ENCODE data around the gene GALNT10.

DNA sequence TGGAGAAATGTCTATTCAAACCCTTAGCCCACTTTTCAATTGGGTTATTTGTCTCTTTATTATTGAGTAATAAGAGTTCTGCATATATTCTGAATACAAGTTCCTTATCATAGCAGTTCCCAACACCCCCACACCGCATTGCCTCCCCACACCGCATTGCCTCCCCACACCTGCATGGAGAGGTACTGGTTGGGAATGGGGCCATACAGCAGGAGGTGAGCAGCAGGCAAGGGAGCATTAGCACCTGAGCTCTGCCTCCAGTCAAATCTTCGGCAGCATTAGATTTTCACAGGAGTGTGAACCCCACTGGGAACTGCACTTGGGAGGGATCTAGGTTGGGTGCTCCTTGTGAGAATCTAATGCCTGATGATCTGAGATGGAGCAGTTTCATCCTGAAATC is 244.7 kb downstream of the GALNT10 start:
- TF ChIP-seq, protein P1, sequence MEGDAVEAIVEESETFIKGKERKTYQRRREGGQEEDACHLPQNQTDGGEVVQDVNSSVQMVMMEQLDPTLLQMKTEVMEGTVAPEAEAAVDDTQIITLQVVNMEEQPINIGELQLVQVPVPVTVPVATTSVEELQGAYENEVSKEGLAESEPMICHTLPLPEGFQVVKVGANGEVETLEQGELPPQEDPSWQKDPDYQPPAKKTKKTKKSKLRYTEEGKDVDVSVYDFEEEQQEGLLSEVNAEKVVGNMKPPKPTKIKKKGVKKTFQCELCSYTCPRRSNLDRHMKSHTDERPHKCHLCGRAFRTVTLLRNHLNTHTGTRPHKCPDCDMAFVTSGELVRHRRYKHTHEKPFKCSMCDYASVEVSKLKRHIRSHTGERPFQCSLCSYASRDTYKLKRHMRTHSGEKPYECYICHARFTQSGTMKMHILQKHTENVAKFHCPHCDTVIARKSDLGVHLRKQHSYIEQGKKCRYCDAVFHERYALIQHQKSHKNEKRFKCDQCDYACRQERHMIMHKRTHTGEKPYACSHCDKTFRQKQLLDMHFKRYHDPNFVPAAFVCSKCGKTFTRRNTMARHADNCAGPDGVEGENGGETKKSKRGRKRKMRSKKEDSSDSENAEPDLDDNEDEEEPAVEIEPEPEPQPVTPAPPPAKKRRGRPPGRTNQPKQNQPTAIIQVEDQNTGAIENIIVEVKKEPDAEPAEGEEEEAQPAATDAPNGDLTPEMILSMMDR (IDR thresholded peaks at IDR 0.05; ENCODE audit: insufficient read depth, low read depth, low read length): no peak
- no peak for TF ChIP-seq EZH2 (IDR thresholded peaks at IDR 0.05; ENCODE audit: insufficient read depth, low read length)
